Prostate gland (tissue), 2 donors: Measurements from ENCODE around the gene ANAPC16.
"Not testable (repeated sequence)": the region's sequence is repeated elsewhere in the genome, so short reads cannot be mapped to it uniquely, and the experiment has no call there.

Experiments
- POLR2A ChIP-seq: fragments of 450-650 bp; IDR thresholded peaks from one replicate; pipeline ENCODE4 v1.6.1; 2016; ENCODE audit warnings: antibody characterized with exemption, mild to moderate bottlenecking
- POLR2AphosphoS5 ChIP-seq: sonication (generic); formaldehyde crosslinking; IDR thresholded peaks from one replicate; pipeline ENCODE4 v1.6.1; 2017; ENCODE audit warnings: antibody characterized with exemption
- TF ChIP-seq, protein P1 (sequence below), 4 experiments: fragments of 200-600 bp in 2 of 4; fragments of 450-650 bp in 2 of 4; sonication (generic) in 2 of 4; IDR thresholded peaks; 1 replicate in 3 of 4; 2 replicates in 1 of 4; pipeline ENCODE4 v1.5.1; 2016 to 2019; ENCODE audit warnings: antibody characterized with exemption in 4 of 4, mild to moderate bottlenecking in 2 of 4, moderate library complexity in 2 of 4

DNA sequence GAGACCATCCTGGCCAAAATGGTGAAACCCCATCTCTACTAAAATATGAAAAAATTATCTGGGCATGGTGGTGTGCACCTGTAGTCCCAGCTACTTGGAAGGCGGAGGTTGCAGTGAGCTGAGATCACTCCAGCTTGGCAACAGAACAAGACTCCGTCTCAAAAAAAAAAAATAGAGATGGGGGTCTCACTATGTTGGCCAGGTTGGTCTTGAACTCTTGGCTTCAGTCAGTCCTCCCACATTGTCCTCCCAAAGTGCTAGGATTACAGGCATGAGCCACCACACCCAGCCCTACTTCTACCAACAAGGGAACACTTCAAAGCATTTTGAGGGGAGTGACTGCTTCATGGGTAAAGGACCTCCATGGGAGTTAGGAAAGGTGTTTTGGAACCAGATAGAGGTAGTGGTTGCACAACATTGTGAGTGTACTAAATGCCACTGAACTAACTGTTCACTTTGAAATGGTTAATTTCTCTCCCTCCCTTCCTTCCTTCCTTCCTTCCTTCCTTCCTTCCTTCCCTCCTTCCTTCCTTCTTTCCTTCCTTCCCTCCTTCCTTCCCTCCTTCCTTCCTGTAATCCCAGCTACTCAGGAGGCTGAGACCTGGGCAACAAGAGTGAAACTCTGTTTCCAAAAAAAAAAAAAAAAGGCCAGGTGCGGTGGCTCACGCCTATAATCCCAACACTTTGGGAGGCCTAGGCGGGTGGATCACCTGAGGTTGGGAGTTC is 52.8 kb downstream of the ANAPC16 start:
- not testable (repeated sequence) for TF ChIP-seq POLR2A, POLR2AphosphoS5
- TF ChIP-seq, protein P1, sequence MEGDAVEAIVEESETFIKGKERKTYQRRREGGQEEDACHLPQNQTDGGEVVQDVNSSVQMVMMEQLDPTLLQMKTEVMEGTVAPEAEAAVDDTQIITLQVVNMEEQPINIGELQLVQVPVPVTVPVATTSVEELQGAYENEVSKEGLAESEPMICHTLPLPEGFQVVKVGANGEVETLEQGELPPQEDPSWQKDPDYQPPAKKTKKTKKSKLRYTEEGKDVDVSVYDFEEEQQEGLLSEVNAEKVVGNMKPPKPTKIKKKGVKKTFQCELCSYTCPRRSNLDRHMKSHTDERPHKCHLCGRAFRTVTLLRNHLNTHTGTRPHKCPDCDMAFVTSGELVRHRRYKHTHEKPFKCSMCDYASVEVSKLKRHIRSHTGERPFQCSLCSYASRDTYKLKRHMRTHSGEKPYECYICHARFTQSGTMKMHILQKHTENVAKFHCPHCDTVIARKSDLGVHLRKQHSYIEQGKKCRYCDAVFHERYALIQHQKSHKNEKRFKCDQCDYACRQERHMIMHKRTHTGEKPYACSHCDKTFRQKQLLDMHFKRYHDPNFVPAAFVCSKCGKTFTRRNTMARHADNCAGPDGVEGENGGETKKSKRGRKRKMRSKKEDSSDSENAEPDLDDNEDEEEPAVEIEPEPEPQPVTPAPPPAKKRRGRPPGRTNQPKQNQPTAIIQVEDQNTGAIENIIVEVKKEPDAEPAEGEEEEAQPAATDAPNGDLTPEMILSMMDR (IDR thresholded peaks at IDR 0.05) = not testable (repeated sequence)
